Measurements from ENCODE around the gene PCED1B.
"Not testable (repeated sequence)": the region's sequence is repeated elsewhere in the genome, so short reads cannot be mapped to it uniquely, and the experiment has no call there.

Gene PCED1B

DNA sequence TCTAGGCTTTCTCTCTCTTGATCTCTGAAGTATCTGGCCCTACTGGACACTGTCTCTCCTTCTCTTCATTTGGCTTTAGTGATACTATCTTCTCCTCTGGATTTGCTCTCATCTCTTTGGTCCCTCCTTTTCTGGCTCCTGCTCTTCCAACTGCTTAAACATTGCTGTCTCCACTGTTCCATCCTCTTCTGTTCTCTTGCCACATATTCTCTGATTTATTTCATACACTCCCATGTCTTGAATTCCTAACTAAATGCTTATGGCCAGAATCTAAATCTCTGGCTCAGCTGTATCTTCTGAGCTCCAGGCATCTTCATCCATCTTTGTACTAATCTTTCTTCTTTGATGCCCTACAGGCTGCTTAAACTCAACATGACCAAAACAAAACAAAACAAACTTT is 25.5 kb upstream of the PCED1B start:
- TF ChIP-seq, protein P1, sequence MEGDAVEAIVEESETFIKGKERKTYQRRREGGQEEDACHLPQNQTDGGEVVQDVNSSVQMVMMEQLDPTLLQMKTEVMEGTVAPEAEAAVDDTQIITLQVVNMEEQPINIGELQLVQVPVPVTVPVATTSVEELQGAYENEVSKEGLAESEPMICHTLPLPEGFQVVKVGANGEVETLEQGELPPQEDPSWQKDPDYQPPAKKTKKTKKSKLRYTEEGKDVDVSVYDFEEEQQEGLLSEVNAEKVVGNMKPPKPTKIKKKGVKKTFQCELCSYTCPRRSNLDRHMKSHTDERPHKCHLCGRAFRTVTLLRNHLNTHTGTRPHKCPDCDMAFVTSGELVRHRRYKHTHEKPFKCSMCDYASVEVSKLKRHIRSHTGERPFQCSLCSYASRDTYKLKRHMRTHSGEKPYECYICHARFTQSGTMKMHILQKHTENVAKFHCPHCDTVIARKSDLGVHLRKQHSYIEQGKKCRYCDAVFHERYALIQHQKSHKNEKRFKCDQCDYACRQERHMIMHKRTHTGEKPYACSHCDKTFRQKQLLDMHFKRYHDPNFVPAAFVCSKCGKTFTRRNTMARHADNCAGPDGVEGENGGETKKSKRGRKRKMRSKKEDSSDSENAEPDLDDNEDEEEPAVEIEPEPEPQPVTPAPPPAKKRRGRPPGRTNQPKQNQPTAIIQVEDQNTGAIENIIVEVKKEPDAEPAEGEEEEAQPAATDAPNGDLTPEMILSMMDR (conservative IDR thresholded peaks at IDR 0.05; ENCODE audit: low read length), result no peak
- no peak for DNase-seq (ENCODE audit: low read depth)
- H3K4me3 ChIP-seq (ENCODE audit: low read length), result no peak overlapping the region

DNA sequence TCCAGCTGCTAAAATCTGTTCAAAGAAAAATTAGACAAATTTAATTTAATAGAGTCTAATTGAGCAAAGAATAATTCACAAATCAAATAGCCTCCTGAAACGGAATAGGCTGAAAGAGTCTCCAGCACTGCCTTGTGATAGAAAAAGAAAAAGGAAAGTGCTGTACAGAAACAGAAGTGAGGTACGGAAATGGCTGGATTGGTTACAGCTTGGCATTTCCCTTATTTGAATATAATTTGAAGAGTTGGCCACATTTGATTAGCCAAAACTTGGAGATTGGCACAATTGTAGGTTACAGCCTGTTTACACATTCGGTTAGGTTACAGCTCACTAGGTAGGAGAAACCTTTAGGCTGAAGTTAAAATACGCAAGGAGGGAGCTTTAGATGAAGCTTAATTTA is 24.8 kb upstream of the PCED1B start:
- TF ChIP-seq, protein P1 (conservative IDR thresholded peaks at IDR 0.05; ENCODE audit: low read length), result no peak
- no peak for DNase-seq (ENCODE audit: low read depth)
- no peak overlapping the region for H3K4me3 ChIP-seq (ENCODE audit: low read length)

DNA sequence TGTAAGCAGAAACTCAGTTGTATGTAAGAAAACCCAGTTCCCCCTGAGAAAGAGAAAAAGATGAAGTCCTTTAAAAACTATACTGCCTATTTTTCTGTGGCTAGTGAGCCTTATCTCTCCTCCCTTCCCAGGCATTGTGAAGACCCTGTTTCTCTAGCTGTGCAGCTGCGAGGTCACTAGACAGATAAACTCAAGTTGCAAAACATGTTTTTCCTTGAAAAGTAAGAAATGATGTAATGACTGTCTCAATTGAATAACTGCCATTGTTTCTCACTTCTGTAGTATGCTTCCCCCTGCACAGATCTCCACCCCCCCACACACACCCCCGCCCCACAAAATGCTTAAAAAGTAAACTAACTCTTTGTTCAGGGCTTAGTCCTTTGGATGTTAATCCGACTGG is 23.6 kb upstream of the PCED1B start:
- not testable (repeated sequence) for DNase-seq (ENCODE audit: low read depth); H3K4me3 ChIP-seq (ENCODE audit: low read length)

GRCh38 chr12:47056944-47057343 is 22.5 kb upstream of the PCED1B start:
- not testable (repeated sequence) for DNase-seq (ENCODE audit: low read depth); H3K4me3 ChIP-seq (ENCODE audit: low read length)

DNA sequence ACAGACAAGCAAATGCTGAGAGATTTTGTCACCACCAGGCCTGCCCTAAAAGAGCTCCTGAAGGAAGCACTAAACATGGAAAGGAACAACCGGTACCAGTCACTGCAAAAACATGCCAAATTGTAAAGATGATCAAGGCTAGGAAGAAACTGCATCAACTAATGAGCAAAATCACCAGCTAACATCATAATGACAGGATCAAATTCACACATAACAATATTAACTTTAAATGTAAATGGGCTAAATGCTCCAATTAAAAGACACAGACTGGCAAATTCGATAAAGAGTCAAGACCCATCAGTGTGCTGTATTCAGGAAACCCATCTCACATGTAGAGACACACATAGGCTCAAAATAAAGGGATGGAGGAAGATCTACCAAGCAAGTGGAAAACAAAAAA is 20.8 kb upstream of the PCED1B start:
- DNase-seq (ENCODE audit: low read depth); H3K4me3 ChIP-seq (ENCODE audit: low read length): not testable (repeated sequence)

GRCh38 chr12:47065546-47065945 is 13.9 kb upstream of the PCED1B start:
- TF ChIP-seq, protein P1 (conservative IDR thresholded peaks at IDR 0.05; ENCODE audit: low read length), result no peak
- no peak for DNase-seq (ENCODE audit: low read depth)
- H3K4me3 ChIP-seq (ENCODE audit: low read length), result no peak overlapping the region

GRCh38 chr12:47066278-47067025 is 13.0 kb upstream of the PCED1B start:
- no peak overlapping the region for H3K4me3 ChIP-seq (ENCODE audit: low read length)
- DNase-seq (ENCODE audit: low read depth), result peak; percentile 73
- TF ChIP-seq, protein P1 (conservative IDR thresholded peaks at IDR 0.05; ENCODE audit: low read length), result no peak

GRCh38 chr12:47067176-47067575 is 12.2 kb upstream of the PCED1B start:
- no peak overlapping the region for H3K4me3 ChIP-seq (ENCODE audit: low read length)
- no peak for DNase-seq (ENCODE audit: low read depth)
- TF ChIP-seq, protein P1 (conservative IDR thresholded peaks at IDR 0.05; ENCODE audit: low read length), result no peak
